Lung microvascular endothelial cell (primary cell): Measurements from ENCODE around the gene CDR2L. TPM values are rescaled to one million over a fixed set of nuclear protein-coding genes. Genes with fewer than 3 reads are reported as not detected.

ENCODE experiments used
- DNase-seq, 2 donors: peaks; one replicate each; pipeline versions ENCODE4 v3.0.0 to v3.0.0-alpha.2; 2010; ENCODE audit warnings: low read depth in 2 of 2
- total RNA-seq: library from RNA; depleted of rRNA; stranded (reverse); fragments of >200 nt; gene quantifications from 2 replicates; pipeline ENCODE4 v1.2.1, GENCODE V29; 2014

The CDR2L gene
- total RNA-seq: 5.0 and 5.7 TPM in 2 replicates

- peak; percentile 86 to 94 for DNase-seq
These were observed at the start of gene CDR2L for GRCh38 chr17:74987418-74987908. TSS of gene CDR2L (plus strand) at chr17:74987632. CDS start at chr17:74988044, 412 bp downstream.

GRCh38 chr17:74938194-74938950 lies 49.1 kb upstream of the CDR2L start:
- no peak for DNase-seq

- DNase-seq: no peak
These were observed 47.9 kb upstream of the CDR2L start for GRCh38 chr17:74939534-74939933.

- no peak for DNase-seq
These were observed 46.2 kb upstream of the CDR2L start for GRCh38 chr17:74941128-74941725.

- DNase-seq: no peak
These were observed 43.5 kb upstream of the CDR2L start for GRCh38 chr17:74943808-74944522.

GRCh38 chr17:74945543-74945942 lies 41.9 kb upstream of the CDR2L start:
- no peak for DNase-seq

- no peak for DNase-seq
These were observed 40.8 kb upstream of the CDR2L start for GRCh38 chr17:74946641-74947040.

GRCh38 chr17:74947041-74947754 lies 40.2 kb upstream of the CDR2L start:
- no peak for DNase-seq

GRCh38 chr17:74949455-74950115 lies 37.8 kb upstream of the CDR2L start:
- no peak for DNase-seq

GRCh38 chr17:74950207-74950606 lies 37.2 kb upstream of the CDR2L start:
- DNase-seq: no peak

- DNase-seq: no peak
These were observed 36.4 kb upstream of the CDR2L start for GRCh38 chr17:74951065-74951464.

- no peak for DNase-seq
These were observed 35.6 kb upstream of the CDR2L start for GRCh38 chr17:74951680-74952421.

- DNase-seq: no peak
These were observed 34.9 kb upstream of the CDR2L start for GRCh38 chr17:74952431-74953133.

- DNase-seq: no peak
These were observed 34.2 kb upstream of the CDR2L start for GRCh38 chr17:74953134-74953687.

- no peak for DNase-seq
These were observed 33.3 kb upstream of the CDR2L start for GRCh38 chr17:74954115-74954514.

GRCh38 chr17:74954665-74955421 lies 32.6 kb upstream of the CDR2L start:
- DNase-seq: no peak

- DNase-seq: no peak
These were observed 31.3 kb upstream of the CDR2L start for GRCh38 chr17:74956093-74956492.

- DNase-seq: peak; percentile 51 to 75
These were observed 29.3 kb upstream of the CDR2L start for GRCh38 chr17:74957935-74958740.
